GM19438 (cell line): ENCODE results near the gene TPH1.

Experiments
- ATAC-seq: cut with Tn5 transposase; IDR thresholded peaks from one replicate; pipeline ENCODE4 v1.9.1; 2021; ENCODE audit warnings: low read depth; ENCODE audit not compliant: unreplicated experiment

The TPH1 gene

GRCh38 chr11:18046116-18046777 is at the start of gene TPH1:
TSS of gene TPH1 (minus strand) at chr11:18046269. CDS start at chr11:18040762, 5,507 bp downstream.
- no peak for ATAC-seq

- no peak for ATAC-seq
Measured at GRCh38 chr11:18093959-18094358, 47.9 kb upstream of the TPH1 start.

GRCh38 chr11:18091731-18092130 is 45.7 kb upstream of the TPH1 start:
- no peak for ATAC-seq

GRCh38 chr11:18088966-18089365 is 42.9 kb upstream of the TPH1 start:
- ATAC-seq, result no peak

GRCh38 chr11:18088366-18088765 is 42.3 kb upstream of the TPH1 start:
- ATAC-seq, result no peak

GRCh38 chr11:18081551-18081950 is 35.5 kb upstream of the TPH1 start:
- ATAC-seq, result no peak

GRCh38 chr11:18080451-18080850 is 34.4 kb upstream of the TPH1 start:
- no peak for ATAC-seq

GRCh38 chr11:18078909-18079308 is 32.8 kb upstream of the TPH1 start:
- no peak for ATAC-seq

- no peak for ATAC-seq
Measured at GRCh38 chr11:18075444-18075843, 29.4 kb upstream of the TPH1 start.

- no peak for ATAC-seq
Measured at GRCh38 chr11:18071098-18071705, 25.1 kb upstream of the TPH1 start.

- ATAC-seq, result no peak
Measured at GRCh38 chr11:18067372-18067771, 21.3 kb upstream of the TPH1 start.

- ATAC-seq, result no peak
Measured at GRCh38 chr11:18066626-18067025, 20.6 kb upstream of the TPH1 start.

- ATAC-seq, result no peak
Measured at GRCh38 chr11:18065572-18065971, 19.5 kb upstream of the TPH1 start.

- no peak for ATAC-seq
Measured at GRCh38 chr11:18064450-18065054, 18.5 kb upstream of the TPH1 start.

- no peak for ATAC-seq
Measured at GRCh38 chr11:18063862-18064434, 17.9 kb upstream of the TPH1 start.

- no peak for ATAC-seq
Measured at GRCh38 chr11:18063125-18063524, 17.1 kb upstream of the TPH1 start.

- ATAC-seq, result no peak
Measured at GRCh38 chr11:18061351-18061750, 15.3 kb upstream of the TPH1 start.

GRCh38 chr11:18056561-18057181 is 10.6 kb upstream of the TPH1 start:
- ATAC-seq, result no peak

- ATAC-seq, result no peak
Measured at GRCh38 chr11:18054511-18055103, 8.5 kb upstream of the TPH1 start.

GRCh38 chr11:18050848-18051247 is 4.8 kb upstream of the TPH1 start:
- ATAC-seq, result no peak

- no peak for ATAC-seq
Measured at GRCh38 chr11:18036456-18036855, 9.6 kb downstream of the TPH1 start.
